Measurements from ENCODE around the gene PLA2G6. TPM values are rescaled to one million over a fixed set of nuclear protein-coding genes. Genes with fewer than 3 reads are reported as not detected.
A peak's percentile ranks its signal among the peaks of the same experiment; 100 is the strongest.

PLA2G6 gene
- total and polyA plus RNA-seq, 2 of the 13 experiments (the other 11 are each of a cell fraction or from before 2014, with no cell fraction given): 4.8 to 11.5 TPM

DNA sequence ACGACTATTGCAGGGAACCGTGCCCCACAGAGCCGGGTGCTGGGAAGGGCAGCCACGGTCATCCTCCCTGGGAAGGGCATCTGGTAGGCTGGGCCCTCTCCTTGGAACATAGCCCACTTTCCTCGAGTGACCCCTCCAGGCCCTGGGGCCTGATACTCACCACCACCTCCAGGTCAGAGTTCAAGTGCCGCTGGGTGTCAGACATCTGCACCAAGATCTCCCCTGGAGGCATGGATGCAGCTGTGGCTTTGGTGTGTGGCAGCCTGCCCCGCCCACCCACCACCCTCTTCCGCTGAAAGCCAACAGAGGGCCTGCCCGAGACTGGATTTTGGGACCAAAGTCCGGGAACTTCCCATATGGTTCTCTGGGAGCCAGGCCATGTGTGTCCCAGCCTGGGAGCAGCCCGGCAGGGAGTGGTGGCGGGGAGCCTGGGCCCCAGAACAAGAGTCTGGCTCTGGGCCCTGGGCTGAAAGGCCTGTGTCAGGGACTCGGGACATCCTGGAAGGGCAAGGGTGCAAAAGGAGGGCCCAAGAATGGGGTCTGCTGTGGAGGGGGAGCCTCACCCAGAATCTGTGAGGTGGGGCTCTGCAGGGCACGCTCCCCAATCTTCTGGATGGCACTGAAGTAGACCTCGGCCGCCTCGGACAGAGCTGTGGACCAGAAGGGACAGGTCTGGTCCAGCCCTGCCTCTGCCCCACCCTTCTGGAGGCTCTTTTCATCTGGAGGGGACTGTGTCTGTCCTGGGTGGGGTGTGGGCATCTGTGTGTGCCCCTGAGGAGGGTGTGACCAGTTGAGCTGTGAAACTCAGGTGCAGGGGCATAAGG is 73.7 kb downstream of the PLA2G6 start (continued):
- TF ChIP-seq, protein P1, sequence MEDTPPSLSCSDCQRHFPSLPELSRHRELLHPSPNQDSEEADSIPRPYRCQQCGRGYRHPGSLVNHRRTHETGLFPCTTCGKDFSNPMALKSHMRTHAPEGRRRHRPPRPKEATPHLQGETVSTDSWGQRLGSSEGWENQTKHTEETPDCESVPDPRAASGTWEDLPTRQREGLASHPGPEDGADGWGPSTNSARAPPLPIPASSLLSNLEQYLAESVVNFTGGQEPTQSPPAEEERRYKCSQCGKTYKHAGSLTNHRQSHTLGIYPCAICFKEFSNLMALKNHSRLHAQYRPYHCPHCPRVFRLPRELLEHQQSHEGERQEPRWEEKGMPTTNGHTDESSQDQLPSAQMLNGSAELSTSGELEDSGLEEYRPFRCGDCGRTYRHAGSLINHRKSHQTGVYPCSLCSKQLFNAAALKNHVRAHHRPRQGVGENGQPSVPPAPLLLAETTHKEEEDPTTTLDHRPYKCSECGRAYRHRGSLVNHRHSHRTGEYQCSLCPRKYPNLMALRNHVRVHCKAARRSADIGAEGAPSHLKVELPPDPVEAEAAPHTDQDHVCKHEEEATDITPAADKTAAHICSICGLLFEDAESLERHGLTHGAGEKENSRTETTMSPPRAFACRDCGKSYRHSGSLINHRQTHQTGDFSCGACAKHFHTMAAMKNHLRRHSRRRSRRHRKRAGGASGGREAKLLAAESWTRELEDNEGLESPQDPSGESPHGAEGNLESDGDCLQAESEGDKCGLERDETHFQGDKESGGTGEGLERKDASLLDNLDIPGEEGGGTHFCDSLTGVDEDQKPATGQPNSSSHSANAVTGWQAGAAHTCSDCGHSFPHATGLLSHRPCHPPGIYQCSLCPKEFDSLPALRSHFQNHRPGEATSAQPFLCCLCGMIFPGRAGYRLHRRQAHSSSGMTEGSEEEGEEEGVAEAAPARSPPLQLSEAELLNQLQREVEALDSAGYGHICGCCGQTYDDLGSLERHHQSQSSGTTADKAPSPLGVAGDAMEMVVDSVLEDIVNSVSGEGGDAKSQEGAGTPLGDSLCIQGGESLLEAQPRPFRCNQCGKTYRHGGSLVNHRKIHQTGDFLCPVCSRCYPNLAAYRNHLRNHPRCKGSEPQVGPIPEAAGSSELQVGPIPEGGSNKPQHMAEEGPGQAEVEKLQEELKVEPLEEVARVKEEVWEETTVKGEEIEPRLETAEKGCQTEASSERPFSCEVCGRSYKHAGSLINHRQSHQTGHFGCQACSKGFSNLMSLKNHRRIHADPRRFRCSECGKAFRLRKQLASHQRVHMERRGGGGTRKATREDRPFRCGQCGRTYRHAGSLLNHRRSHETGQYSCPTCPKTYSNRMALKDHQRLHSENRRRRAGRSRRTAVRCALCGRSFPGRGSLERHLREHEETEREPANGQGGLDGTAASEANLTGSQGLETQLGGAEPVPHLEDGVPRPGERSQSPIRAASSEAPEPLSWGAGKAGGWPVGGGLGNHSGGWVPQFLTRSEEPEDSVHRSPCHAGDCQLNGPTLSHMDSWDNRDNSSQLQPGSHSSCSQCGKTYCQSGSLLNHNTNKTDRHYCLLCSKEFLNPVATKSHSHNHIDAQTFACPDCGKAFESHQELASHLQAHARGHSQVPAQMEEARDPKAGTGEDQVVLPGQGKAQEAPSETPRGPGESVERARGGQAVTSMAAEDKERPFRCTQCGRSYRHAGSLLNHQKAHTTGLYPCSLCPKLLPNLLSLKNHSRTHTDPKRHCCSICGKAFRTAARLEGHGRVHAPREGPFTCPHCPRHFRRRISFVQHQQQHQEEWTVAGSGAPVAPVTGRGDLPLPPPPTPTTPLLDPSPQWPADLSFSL (CRISPR knock-in tag; IDR thresholded peaks at IDR 0.05): no peak
- TF ChIP-seq THAP7 (CRISPR knock-in tag; IDR thresholded peaks at IDR 0.05) (no peak), PRMT3 (CRISPR knock-in tag; IDR thresholded peaks at IDR 0.05; ENCODE audit: borderline replicate concordance, low read depth) (no peak), BRD4 (CRISPR knock-in tag; IDR thresholded peaks at IDR 0.05) (no peak), ZNF20 (CRISPR knock-in tag; IDR thresholded peaks at IDR 0.05) (no peak), TBX2 (CRISPR knock-in tag; IDR thresholded peaks at IDR 0.05; ENCODE audit: borderline replicate concordance) (peak; percentile 83), ERF (CRISPR knock-in tag; IDR thresholded peaks at IDR 0.05) (peak; percentile 52; the same call in 1 of the 2 replicates), MBNL3 (CRISPR knock-in tag; conservative IDR thresholded peaks at IDR 0.05) (no peak), RFX3 (CRISPR knock-in tag; IDR thresholded peaks at IDR 0.05) (no peak), SP2 (CRISPR knock-in tag; IDR thresholded peaks at IDR 0.05) (no peak), XRCC5 (optimal IDR thresholded peaks at IDR 0.05; ENCODE audit: low read length) (peak; percentile 31), KLF12 (CRISPR knock-in tag; IDR thresholded peaks at IDR 0.05; ENCODE audit: borderline replicate concordance) (no peak), BCLAF1 (IDR thresholded peaks at IDR 0.05) (no peak), SPEN (CRISPR knock-in tag; IDR thresholded peaks at IDR 0.05; ENCODE audit: low read depth) (peak; percentile 61; the same call in 1 of the 2 replicates)
- TF ChIP-seq, protein P2, sequence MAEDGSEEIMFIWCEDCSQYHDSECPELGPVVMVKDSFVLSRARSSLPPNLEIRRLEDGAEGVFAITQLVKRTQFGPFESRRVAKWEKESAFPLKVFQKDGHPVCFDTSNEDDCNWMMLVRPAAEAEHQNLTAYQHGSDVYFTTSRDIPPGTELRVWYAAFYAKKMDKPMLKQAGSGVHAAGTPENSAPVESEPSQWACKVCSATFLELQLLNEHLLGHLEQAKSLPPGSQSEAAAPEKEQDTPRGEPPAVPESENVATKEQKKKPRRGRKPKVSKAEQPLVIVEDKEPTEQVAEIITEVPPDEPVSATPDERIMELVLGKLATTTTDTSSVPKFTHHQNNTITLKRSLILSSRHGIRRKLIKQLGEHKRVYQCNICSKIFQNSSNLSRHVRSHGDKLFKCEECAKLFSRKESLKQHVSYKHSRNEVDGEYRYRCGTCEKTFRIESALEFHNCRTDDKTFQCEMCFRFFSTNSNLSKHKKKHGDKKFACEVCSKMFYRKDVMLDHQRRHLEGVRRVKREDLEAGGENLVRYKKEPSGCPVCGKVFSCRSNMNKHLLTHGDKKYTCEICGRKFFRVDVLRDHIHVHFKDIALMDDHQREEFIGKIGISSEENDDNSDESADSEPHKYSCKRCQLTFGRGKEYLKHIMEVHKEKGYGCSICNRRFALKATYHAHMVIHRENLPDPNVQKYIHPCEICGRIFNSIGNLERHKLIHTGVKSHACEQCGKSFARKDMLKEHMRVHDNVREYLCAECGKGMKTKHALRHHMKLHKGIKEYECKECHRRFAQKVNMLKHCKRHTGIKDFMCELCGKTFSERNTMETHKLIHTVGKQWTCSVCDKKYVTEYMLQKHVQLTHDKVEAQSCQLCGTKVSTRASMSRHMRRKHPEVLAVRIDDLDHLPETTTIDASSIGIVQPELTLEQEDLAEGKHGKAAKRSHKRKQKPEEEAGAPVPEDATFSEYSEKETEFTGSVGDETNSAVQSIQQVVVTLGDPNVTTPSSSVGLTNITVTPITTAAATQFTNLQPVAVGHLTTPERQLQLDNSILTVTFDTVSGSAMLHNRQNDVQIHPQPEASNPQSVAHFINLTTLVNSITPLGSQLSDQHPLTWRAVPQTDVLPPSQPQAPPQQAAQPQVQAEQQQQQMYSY (CRISPR knock-in tag; IDR thresholded peaks at IDR 0.05): no peak
